GM23338 (cell line): ENCODE results near the gene BTN2A1. TPM values are rescaled to one million over a fixed set of nuclear protein-coding genes. Genes with fewer than 3 reads are reported as not detected.

Experiments
- ATAC-seq: fragments of 200-7000 bp; cut with Tn5 transposase; 3 replicates; pipeline ENCODE4 v1.9.1; 2020
- DNase-seq: peaks from one replicate; pipeline ENCODE4 v3.0.0-alpha.2; 2015; ENCODE audit warnings: low spot score
- H2AFZ ChIP-seq: fragments of 200-600 bp; sonication (generic); 2 replicates; pipeline ENCODE4 v1.8.0; 2016; ENCODE audit warnings: antibody characterized with exemption, mild to moderate bottlenecking, moderate library complexity
- H3F3A ChIP-seq: fragments of 200-600 bp; sonication (generic); replicated peaks from 2 replicates; pipeline ENCODE4 v1.8.0; 2017; ENCODE audit warnings: antibody characterized with exemption, mixed run types, low read depth
- H3K27ac ChIP-seq: fragments of 200-600 bp; sonication (generic); 2 replicates; pipeline ENCODE4 v1.6.1; 2016; ENCODE audit warnings: low read depth
- H3K27me3 ChIP-seq: fragments of 200-600 bp; sonication (generic); 2 replicates; pipeline ENCODE4 v1.8.0; 2016; ENCODE audit warnings: mild to moderate bottlenecking, mixed run types, moderate library complexity; ENCODE audit not compliant: insufficient read depth
- H3K36me3 ChIP-seq: fragments of 200-600 bp; sonication (generic); 2 replicates; pipeline ENCODE4 v1.8.0; 2016; ENCODE audit warnings: mild to moderate bottlenecking; ENCODE audit not compliant: insufficient read depth
- H3K4me1 ChIP-seq: fragments of 200-600 bp; sonication (generic); 2 replicates; pipeline ENCODE4 v1.8.0; 2016; ENCODE audit warnings: mild to moderate bottlenecking, moderate library complexity; ENCODE audit not compliant: insufficient read depth
- H3K4me2 ChIP-seq: fragments of 200-600 bp; sonication (generic); 2 replicates; pipeline ENCODE4 v1.7.1; 2017; ENCODE audit warnings: mixed run types
- H3K4me3 ChIP-seq: fragments of 200-600 bp; sonication (generic); 2 replicates; pipeline ENCODE4 v1.6.1; 2016; ENCODE audit warnings: mixed run types
- H3K79me2 ChIP-seq: fragments of 200-600 bp; sonication (generic); replicated peaks from 2 replicates; pipeline ENCODE4 v1.8.0; 2017; ENCODE audit warnings: mild to moderate bottlenecking; ENCODE audit not compliant: insufficient read depth
- H3K9me2 ChIP-seq: fragments of 200-600 bp; sonication (generic); 2 replicates; pipeline ENCODE4 v1.8.0; 2017; ENCODE audit not compliant: insufficient read depth
- H4K20me1 ChIP-seq: fragments of 200-600 bp; sonication (generic); replicated peaks from 2 replicates; pipeline ENCODE4 v1.8.0; 2017; ENCODE audit warnings: mild to moderate bottlenecking; ENCODE audit not compliant: insufficient read depth
- H3K27ac Mint-ChIP-seq: 2 replicates; pipeline ENCODE4 v1.8.0; 2020; ENCODE audit warnings: inconsistent platforms, mild to moderate bottlenecking, moderate library complexity, mixed read lengths
- H3K27me3 Mint-ChIP-seq: 3 replicates; pipeline ENCODE4 v1.8.0; 2022; ENCODE audit warnings: low read depth, mild to moderate bottlenecking, moderate library complexity, mixed read lengths, inconsistent platforms; ENCODE audit not compliant: insufficient read depth, poor library complexity
- H3K36me3 Mint-ChIP-seq: 3 replicates; pipeline ENCODE4 v1.8.0; 2021; ENCODE audit warnings: low read depth, mild to moderate bottlenecking, inconsistent platforms, moderate library complexity, mixed read lengths
- H3K4me1 Mint-ChIP-seq: 3 replicates; pipeline ENCODE4 v1.8.0; 2020; ENCODE audit warnings: mild to moderate bottlenecking, inconsistent platforms, mixed read lengths
- H3K4me3 Mint-ChIP-seq: 3 replicates; pipeline ENCODE4 v1.8.0; 2021; ENCODE audit warnings: moderate library complexity, mild to moderate bottlenecking, inconsistent platforms, mixed read lengths
- H3K9me3 Mint-ChIP-seq: 3 replicates; pipeline ENCODE4 v1.8.0; 2020; ENCODE audit warnings: moderate library complexity, mild to moderate bottlenecking, inconsistent platforms, mixed read lengths
- CREB1 ChIP-seq: fragments of 250-450 bp; sonication (Bioruptor Pico); IDR thresholded peaks from 2 replicates; pipeline ENCODE4 v1.5.0; 2020; ENCODE audit warnings: low read depth, mild to moderate bottlenecking, moderate library complexity
- EZH2phosphoT487 ChIP-seq: fragments of 200-600 bp; sonication (generic); IDR thresholded peaks from one replicate; pipeline ENCODE4 v1.8.1; 2018; ENCODE audit warnings: antibody characterized with exemption; ENCODE audit not compliant: unreplicated experiment
- JUNB ChIP-seq: IDR thresholded peaks from one replicate; pipeline ENCODE4 v1.6.1; 2016; ENCODE audit warnings: antibody characterized with exemption; ENCODE audit not compliant: unreplicated experiment
- NANOG ChIP-seq: IDR thresholded peaks from 2 replicates; pipeline ENCODE4 v1.6.1; 2016; ENCODE audit warnings: antibody characterized with exemption, borderline replicate concordance
- POLR2AphosphoS5 ChIP-seq: IDR thresholded peaks from 2 replicates; pipeline ENCODE4 v1.6.1; 2016; ENCODE audit warnings: antibody characterized with exemption, low read depth
- ZNF331 ChIP-seq: fragments of 250-450 bp; sonication (Bioruptor Pico); IDR thresholded peaks from 2 replicates; pipeline ENCODE4 v1.5.0; 2020; ENCODE audit warnings: low read depth, mild to moderate bottlenecking, moderate library complexity
- polyA plus RNA-seq: library from polyadenylated mRNA; unstranded; fragments of >200 nt; fragmentation: Nextera tagmentation; extraction: Ambion mirVana; gene quantifications from 2 replicates; pipeline ENCODE4 v1.2.1, GENCODE V29; 2016
- total RNA-seq: library from RNA; depleted of rRNA; stranded (reverse); fragments of >200 nt; shearing (Covaris generic); gene quantifications from 2 replicates; pipeline ENCODE4 v1.2.3, GENCODE V29; 2014
- TF ChIP-seq, protein P1 (sequence below): IDR thresholded peaks from one replicate; pipeline ENCODE4 v1.6.1; 2018; ENCODE audit warnings: antibody characterized with exemption; ENCODE audit not compliant: unreplicated experiment
- TF ChIP-seq, protein P2 (sequence below): fragments of 250-450 bp; sonication (Bioruptor Pico); IDR thresholded peaks from 2 replicates; pipeline ENCODE4 v1.5.0; 2020; ENCODE audit warnings: mild to moderate bottlenecking, moderate library complexity
- TF ChIP-seq, protein P3 (sequence below): IDR thresholded peaks from 2 replicates; pipeline ENCODE4 v1.6.1; 2016; ENCODE audit warnings: antibody characterized with exemption

The BTN2A1 gene
- total and polyA plus RNA-seq, 2 experiments from 2014 or later: 6.3 to 7.0 TPM

DNA sequence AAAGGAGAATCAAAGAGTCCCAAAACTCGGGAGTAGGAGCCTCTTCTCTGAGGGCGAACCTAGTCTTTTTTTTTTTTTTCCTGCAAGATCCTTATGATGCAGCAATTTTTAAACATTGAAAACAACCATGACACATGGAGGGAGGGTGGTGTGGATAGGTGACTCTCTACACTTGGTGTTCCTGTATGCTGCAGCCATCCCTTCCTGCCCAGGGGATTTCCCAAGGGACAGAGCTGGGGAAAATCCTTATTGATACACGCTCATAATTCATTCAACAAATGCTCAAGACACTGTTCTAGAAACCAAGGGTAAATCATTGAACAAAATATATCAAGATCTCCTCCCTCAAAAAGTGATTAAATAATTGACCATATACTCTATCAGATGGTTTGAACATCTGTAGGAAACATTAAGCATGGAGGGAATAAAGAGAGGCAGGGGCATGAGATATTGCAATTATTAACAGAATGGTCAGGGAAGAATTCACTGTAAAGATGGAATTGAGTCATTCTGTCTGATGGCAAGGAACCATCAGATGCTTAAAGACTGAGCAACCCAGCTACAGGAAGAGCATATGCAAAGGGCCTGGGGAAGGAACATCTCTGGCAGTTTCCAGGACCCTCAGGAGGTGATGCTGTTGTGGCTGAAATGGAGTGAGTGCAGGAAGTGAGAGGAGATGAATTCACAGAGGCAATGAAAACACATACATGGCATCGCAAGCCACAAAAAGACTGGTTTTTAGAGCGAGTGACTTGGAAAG is 30.9 kb upstream of the BTN2A1 start (continued):
- TF ChIP-seq, protein P1, sequence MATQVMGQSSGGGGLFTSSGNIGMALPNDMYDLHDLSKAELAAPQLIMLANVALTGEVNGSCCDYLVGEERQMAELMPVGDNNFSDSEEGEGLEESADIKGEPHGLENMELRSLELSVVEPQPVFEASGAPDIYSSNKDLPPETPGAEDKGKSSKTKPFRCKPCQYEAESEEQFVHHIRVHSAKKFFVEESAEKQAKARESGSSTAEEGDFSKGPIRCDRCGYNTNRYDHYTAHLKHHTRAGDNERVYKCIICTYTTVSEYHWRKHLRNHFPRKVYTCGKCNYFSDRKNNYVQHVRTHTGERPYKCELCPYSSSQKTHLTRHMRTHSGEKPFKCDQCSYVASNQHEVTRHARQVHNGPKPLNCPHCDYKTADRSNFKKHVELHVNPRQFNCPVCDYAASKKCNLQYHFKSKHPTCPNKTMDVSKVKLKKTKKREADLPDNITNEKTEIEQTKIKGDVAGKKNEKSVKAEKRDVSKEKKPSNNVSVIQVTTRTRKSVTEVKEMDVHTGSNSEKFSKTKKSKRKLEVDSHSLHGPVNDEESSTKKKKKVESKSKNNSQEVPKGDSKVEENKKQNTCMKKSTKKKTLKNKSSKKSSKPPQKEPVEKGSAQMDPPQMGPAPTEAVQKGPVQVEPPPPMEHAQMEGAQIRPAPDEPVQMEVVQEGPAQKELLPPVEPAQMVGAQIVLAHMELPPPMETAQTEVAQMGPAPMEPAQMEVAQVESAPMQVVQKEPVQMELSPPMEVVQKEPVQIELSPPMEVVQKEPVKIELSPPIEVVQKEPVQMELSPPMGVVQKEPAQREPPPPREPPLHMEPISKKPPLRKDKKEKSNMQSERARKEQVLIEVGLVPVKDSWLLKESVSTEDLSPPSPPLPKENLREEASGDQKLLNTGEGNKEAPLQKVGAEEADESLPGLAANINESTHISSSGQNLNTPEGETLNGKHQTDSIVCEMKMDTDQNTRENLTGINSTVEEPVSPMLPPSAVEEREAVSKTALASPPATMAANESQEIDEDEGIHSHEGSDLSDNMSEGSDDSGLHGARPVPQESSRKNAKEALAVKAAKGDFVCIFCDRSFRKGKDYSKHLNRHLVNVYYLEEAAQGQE: no peak
- no peak for TF ChIP-seq JUNB

DNA sequence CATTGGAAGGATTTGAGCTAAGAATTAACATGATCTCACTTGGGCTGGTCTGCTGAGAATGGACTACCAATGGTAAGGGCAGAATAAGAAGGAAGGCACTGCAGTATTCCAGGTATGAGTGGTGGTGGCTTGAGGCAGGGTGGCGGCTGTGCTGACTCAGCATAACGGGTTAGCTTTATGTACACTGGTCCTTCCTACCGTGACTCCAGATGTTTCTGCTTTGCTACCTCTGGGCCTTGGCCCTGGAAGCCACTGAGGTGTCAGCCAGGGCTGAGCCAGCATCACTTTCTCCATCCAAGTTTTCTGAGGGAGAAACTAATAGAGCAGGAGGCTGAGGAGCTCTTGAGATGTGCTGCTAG is 30.3 kb upstream of the BTN2A1 start:
- ATAC-seq: no peak
- H3K36me3 Mint-ChIP-seq: peaks cover 37% of the 10 kb centered on the region

DNA sequence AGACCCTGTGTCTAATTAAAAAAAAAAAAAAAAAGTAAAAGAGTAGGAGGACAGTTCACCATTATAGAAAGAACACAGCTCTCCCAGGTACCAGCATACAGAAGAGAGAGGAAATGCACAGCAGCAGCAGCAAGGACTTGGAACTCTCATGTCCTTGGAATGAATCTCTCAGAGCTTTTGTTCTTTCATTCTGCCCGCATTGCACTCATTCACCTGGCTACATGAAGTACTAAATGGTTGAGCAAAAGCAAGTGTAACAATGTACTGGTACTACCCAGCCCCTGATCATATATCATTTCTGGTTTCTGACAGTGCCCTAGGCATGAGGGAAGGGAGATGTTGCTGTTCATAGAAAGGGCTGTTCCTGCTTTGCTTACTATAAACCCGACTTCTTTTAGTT is 29.5 kb upstream of the BTN2A1 start:
- no peaks in the 10 kb centered on the region for H3K27me3 ChIP-seq
- H2AFZ ChIP-seq: no peak overlapping the region
- no peak overlapping the region for H3K4me2 ChIP-seq
- H3F3A ChIP-seq: no peaks in the 10 kb centered on the region
- no peaks in the 10 kb centered on the region; the same call in 2 of the 3 replicates for H3K9me3 Mint-ChIP-seq
- peaks cover 2% of the 10 kb centered on the region for H3K27me3 Mint-ChIP-seq
- H3K4me3 ChIP-seq: no peak overlapping the region
- 0 out of 3 replicates have a peak, but pooled peaks cover 2% of the 10 kb centered on the region for H3K4me1 Mint-ChIP-seq
- peaks cover 44% of the 10 kb centered on the region for H3K36me3 Mint-ChIP-seq
- H3K27ac Mint-ChIP-seq: no peak overlapping the region
- H3K36me3 ChIP-seq: no peaks in the 10 kb centered on the region; the same call in 1 of the 2 replicates
- H4K20me1 ChIP-seq: no peaks in the 10 kb centered on the region
- no peaks in the 10 kb centered on the region for H3K9me2 ChIP-seq
- no peaks in the 10 kb centered on the region for H3K79me2 ChIP-seq
- DNase-seq (no peak), ATAC-seq (no peak)
- no peaks in the 10 kb centered on the region for H3K4me1 ChIP-seq
- H3K27ac ChIP-seq: no peak overlapping the region
- no peak overlapping the region for H3K4me3 Mint-ChIP-seq
- TF ChIP-seq ZNF331 (no peak), POLR2AphosphoS5 (no peak), CREB1 (CRISPR knock-in tag) (no peak), NANOG (no peak)
- TF ChIP-seq, protein P2, sequence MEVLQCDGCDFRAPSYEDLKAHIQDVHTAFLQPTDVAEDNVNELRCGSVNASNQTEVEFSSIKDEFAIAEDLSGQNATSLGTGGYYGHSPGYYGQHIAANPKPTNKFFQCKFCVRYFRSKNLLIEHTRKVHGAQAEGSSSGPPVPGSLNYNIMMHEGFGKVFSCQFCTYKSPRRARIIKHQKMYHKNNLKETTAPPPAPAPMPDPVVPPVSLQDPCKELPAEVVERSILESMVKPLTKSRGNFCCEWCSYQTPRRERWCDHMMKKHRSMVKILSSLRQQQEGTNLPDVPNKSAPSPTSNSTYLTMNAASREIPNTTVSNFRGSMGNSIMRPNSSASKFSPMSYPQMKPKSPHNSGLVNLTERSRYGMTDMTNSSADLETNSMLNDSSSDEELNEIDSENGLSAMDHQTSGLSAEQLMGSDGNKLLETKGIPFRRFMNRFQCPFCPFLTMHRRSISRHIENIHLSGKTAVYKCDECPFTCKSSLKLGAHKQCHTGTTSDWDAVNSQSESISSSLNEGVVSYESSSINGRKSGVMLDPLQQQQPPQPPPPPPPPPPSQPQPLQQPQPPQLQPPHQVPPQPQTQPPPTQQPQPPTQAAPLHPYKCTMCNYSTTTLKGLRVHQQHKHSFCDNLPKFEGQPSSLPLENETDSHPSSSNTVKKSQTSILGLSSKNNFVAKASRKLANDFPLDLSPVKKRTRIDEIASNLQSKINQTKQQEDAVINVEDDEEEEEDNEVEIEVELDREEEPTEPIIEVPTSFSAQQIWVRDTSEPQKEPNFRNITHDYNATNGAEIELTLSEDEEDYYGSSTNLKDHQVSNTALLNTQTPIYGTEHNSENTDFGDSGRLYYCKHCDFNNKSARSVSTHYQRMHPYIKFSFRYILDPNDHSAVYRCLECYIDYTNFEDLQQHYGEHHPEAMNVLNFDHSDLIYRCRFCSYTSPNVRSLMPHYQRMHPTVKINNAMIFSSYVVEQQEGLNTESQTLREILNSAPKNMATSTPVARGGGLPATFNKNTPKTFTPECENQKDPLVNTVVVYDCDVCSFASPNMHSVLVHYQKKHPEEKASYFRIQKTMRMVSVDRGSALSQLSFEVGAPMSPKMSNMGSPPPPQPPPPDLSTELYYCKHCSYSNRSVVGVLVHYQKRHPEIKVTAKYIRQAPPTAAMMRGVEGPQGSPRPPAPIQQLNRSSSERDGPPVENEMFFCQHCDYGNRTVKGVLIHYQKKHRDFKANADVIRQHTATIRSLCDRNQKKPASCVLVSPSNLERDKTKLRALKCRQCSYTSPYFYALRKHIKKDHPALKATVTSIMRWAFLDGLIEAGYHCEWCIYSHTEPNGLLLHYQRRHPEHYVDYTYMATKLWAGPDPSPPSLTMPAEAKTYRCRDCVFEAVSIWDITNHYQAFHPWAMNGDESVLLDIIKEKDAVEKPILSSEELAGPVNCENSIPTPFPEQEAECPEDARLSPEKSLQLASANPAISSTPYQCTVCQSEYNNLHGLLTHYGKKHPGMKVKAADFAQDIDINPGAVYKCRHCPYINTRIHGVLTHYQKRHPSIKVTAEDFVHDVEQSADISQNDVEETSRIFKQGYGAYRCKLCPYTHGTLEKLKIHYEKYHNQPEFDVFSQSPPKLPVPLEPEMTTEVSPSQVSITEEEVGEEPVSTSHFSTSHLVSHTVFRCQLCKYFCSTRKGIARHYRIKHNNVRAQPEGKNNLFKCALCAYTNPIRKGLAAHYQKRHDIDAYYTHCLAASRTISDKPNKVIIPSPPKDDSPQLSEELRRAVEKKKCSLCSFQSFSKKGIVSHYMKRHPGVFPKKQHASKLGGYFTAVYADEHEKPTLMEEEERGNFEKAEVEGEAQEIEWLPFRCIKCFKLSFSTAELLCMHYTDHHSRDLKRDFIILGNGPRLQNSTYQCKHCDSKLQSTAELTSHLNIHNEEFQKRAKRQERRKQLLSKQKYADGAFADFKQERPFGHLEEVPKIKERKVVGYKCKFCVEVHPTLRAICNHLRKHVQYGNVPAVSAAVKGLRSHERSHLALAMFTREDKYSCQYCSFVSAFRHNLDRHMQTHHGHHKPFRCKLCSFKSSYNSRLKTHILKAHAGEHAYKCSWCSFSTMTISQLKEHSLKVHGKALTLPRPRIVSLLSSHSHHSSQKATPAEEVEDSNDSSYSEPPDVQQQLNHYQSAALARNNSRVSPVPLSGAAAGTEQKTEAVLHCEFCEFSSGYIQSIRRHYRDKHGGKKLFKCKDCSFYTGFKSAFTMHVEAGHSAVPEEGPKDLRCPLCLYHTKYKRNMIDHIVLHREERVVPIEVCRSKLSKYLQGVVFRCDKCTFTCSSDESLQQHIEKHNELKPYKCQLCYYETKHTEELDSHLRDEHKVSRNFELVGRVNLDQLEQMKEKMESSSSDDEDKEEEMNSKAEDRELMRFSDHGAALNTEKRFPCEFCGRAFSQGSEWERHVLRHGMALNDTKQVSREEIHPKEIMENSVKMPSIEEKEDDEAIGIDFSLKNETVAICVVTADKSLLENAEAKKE (CRISPR knock-in tag): no peak
- TF ChIP-seq, protein P3, sequence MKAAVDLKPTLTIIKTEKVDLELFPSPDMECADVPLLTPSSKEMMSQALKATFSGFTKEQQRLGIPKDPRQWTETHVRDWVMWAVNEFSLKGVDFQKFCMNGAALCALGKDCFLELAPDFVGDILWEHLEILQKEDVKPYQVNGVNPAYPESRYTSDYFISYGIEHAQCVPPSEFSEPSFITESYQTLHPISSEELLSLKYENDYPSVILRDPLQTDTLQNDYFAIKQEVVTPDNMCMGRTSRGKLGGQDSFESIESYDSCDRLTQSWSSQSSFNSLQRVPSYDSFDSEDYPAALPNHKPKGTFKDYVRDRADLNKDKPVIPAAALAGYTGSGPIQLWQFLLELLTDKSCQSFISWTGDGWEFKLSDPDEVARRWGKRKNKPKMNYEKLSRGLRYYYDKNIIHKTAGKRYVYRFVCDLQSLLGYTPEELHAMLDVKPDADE: no peak

More for the DNA sequence above, 30.3 kb upstream of the BTN2A1 start:
- Histone ChIP-seq H3K4me3 (no peak overlapping the region), H3K9me2 (no peaks in the 10 kb centered on the region), H3F3A (no peaks in the 10 kb centered on the region), H2AFZ (no peak overlapping the region), H3K79me2 (no peaks in the 10 kb centered on the region), H3K4me2 (no peak overlapping the region), H3K36me3 (no peaks in the 10 kb centered on the region; the same call in 1 of the 2 replicates), H4K20me1 (no peaks in the 10 kb centered on the region), H3K27me3 (no peaks in the 10 kb centered on the region), H3K27ac (no peak overlapping the region), H3K4me1 (no peaks in the 10 kb centered on the region)
- no peaks in the 10 kb centered on the region; the same call in 2 of the 3 replicates for H3K9me3 Mint-ChIP-seq
- H3K27me3 Mint-ChIP-seq: peaks cover 2% of the 10 kb centered on the region
- TF ChIP-seq EZH2phosphoT487: no peak
- TF ChIP-seq JUNB: no peak
- no peak for TF ChIP-seq ZNF331
- H3K27ac Mint-ChIP-seq: no peak overlapping the region
- no peak overlapping the region for H3K4me3 Mint-ChIP-seq
- no peak for DNase-seq
- H3K4me1 Mint-ChIP-seq: peaks cover 4% of the 10 kb centered on the region; the same call in 1 of the 3 replicates
